Superior temporal gyrus (tissue), 1 donor: Measurements from ENCODE around the gene SNX3.

ENCODE experiments used
- DNase-seq: peaks from one replicate; pipeline ENCODE4 v3.0.0-alpha.2; 2016; ENCODE audit errors: extremely low spot score

SNX3 gene

GRCh38 chr6:108203189-108204112 lies 57.4 kb downstream of the SNX3 start:
- DNase-seq: no peak

- no peak for DNase-seq
Measured at GRCh38 chr6:108200631-108201030, 60.2 kb downstream of the SNX3 start.

GRCh38 chr6:108200186-108200585 lies 60.7 kb downstream of the SNX3 start:
- DNase-seq: no peak

- DNase-seq: no peak
Measured at GRCh38 chr6:108198761-108199498, 61.9 kb downstream of the SNX3 start.

GRCh38 chr6:108195209-108195608 lies 65.6 kb downstream of the SNX3 start:
- DNase-seq: no peak

- DNase-seq: no peak
Measured at GRCh38 chr6:108194503-108194902, 66.3 kb downstream of the SNX3 start.

- no peak for DNase-seq
Measured at GRCh38 chr6:108193835-108194234, 67.0 kb downstream of the SNX3 start.

- no peak for DNase-seq
Measured at GRCh38 chr6:108193131-108193530, 67.7 kb downstream of the SNX3 start.

GRCh38 chr6:108187519-108187918 lies 73.3 kb downstream of the SNX3 start:
- no peak for DNase-seq

- DNase-seq: no peak
Measured at GRCh38 chr6:108186226-108186625, 74.6 kb downstream of the SNX3 start.

GRCh38 chr6:108180776-108181175 lies 80.1 kb downstream of the SNX3 start:
- DNase-seq: no peak

- DNase-seq: no peak
Measured at GRCh38 chr6:108180266-108180665, 80.6 kb downstream of the SNX3 start.

- DNase-seq: no peak
Measured at GRCh38 chr6:108179741-108180140, 81.1 kb downstream of the SNX3 start.

GRCh38 chr6:108176281-108177089 lies 84.4 kb downstream of the SNX3 start:
- no peak for DNase-seq

GRCh38 chr6:108175592-108176279 lies 85.1 kb downstream of the SNX3 start:
- no peak for DNase-seq

- no peak for DNase-seq
Measured at GRCh38 chr6:108175176-108175591, 85.7 kb downstream of the SNX3 start.

- DNase-seq: no peak
Measured at GRCh38 chr6:108174371-108175175, 86.3 kb downstream of the SNX3 start.

- no peak for DNase-seq
Measured at GRCh38 chr6:108171918-108172516, 88.8 kb downstream of the SNX3 start.

GRCh38 chr6:108171291-108171917 lies 89.4 kb downstream of the SNX3 start:
- DNase-seq: no peak
